Natural killer cell (primary cell): ENCODE results near the gene ELMO1. TPM values are rescaled to one million over a fixed set of nuclear protein-coding genes. Genes with fewer than 3 reads are reported as not detected.
A peak's percentile ranks its signal among the peaks of the same experiment; 100 is the strongest.

Experiments used
- ATAC-seq, 3 donors: fragments of 150-1000 bp in 2 of 3; fragments of 200-7000 bp in 1 of 3; cut with Tn5 transposase; 1 replicate in 1 of 3; 2 replicates in 2 of 3; pipeline ENCODE4 v1.10.0; 2021; ENCODE audit warnings: mild to moderate bottlenecking in 2 of 3, moderate library complexity in 2 of 3
- DNase-seq, 2 donors: peaks; one replicate each; pipeline versions ENCODE4 v3.0.0 to v3.0.0-alpha.2; 2013 to 2021; ENCODE audit warnings: mixed read lengths in 1 of 2
- H3K27ac ChIP-seq: one replicate; pipeline ENCODE4 v1.5.1; 2013; ENCODE audit warnings: mild to moderate bottlenecking, low read length
- H3K27me3 ChIP-seq: one replicate; pipeline ENCODE4 v1.6.1; 2013; ENCODE audit warnings: low read length; ENCODE audit not compliant: control insufficient read depth, insufficient read depth
- H3K36me3 ChIP-seq: one replicate; pipeline ENCODE4 v1.6.1; 2013; ENCODE audit warnings: low read length; ENCODE audit not compliant: control insufficient read depth, insufficient read depth
- H3K4me1 ChIP-seq: one replicate; pipeline ENCODE4 v1.6.1; 2013; ENCODE audit warnings: low read length; ENCODE audit not compliant: control insufficient read depth, insufficient read depth
- H3K4me3 ChIP-seq: one replicate; pipeline ENCODE4 v1.5.1; 2013; ENCODE audit warnings: low read length
- H3K9me3 ChIP-seq: one replicate; pipeline ENCODE4 v1.6.1; 2013; ENCODE audit warnings: low read length; ENCODE audit not compliant: control insufficient read depth, insufficient read depth
- H3K27ac Mint-ChIP-seq, 2 donors: one replicate each; pipeline ENCODE4 v1.8.0; 2022; ENCODE audit warnings: mild to moderate bottlenecking in 2 of 2, mixed read lengths in 2 of 2, moderate library complexity in 1 of 2
- H3K27me3 Mint-ChIP-seq, 2 donors: one replicate each; pipeline ENCODE4 v1.8.0; 2022; ENCODE audit warnings: low read depth in 2 of 2, mixed read lengths in 2 of 2
- H3K36me3 Mint-ChIP-seq: one replicate; pipeline ENCODE4 v1.8.0; 2022; ENCODE audit warnings: mixed read lengths
- H3K4me1 Mint-ChIP-seq, 2 donors: one replicate each; pipeline ENCODE4 v1.8.0; 2022; ENCODE audit warnings: mixed read lengths in 2 of 2
- H3K4me3 Mint-ChIP-seq: one replicate; pipeline ENCODE4 v1.8.0; 2022; ENCODE audit warnings: mild to moderate bottlenecking, moderate library complexity, mixed read lengths
- H3K9me3 Mint-ChIP-seq, 2 donors: one replicate each; pipeline ENCODE4 v1.8.0; 2022; ENCODE audit warnings: mixed read lengths in 2 of 2
- CTCF ChIP-seq: fragments of 200-600 bp; IDR thresholded peaks from one replicate; pipeline ENCODE4 v1.8.0; 2022; ENCODE audit warnings: antibody characterized with exemption
- WGBS: methylation state at CpG from one replicate; pipeline ENCODE4 v1.1.7; 2013; ENCODE audit warnings: missing lambda C conversion rate; ENCODE audit not compliant: insufficient coverage; 5-methylcytosine and 5-hydroxymethylcytosine counted together
- intact Hi-C: fragments of 100-400 bp; cut with micrococcal nuclease; formaldehyde crosslinking; loops from one replicate; pipeline ENCODE4 v1.14.2; 2022
- total RNA-seq, 4 donors: library from RNA; stranded (reverse); fragments of 120-200 nt in 1 of 4; gene quantifications; one replicate each; pipeline versions ENCODE4 v1.2.3 to v1.2.4, GENCODE V29; 2013 to 2022

ELMO1 gene
- total RNA-seq, 3 donors from 2014 or later (not counting 1 experiment from before 2014, with no cell fraction given): 127 to 147 (median 130) TPM

GRCh38 chr7:37197108-37197507, 251.6 kb downstream of the ELMO1 start:
- Mint-ChIP-seq H3K36me3 (peaks cover 6% of the 10 kb centered on the region), H3K27ac (no peak overlapping the region), H3K4me3 (no peak overlapping the region), H3K27me3 (no peaks in the 10 kb centered on the region), H3K4me1 (peaks cover 12 to 39% of the 10 kb centered on the region in 2 donors), H3K9me3 (no peaks in the 10 kb centered on the region)
- TF ChIP-seq CTCF: no peak
- Histone ChIP-seq H3K27ac (no peak overlapping the region), H3K4me3 (no peak overlapping the region), H3K36me3 (peaks cover 22% of the 10 kb centered on the region), H3K27me3 (no peaks in the 10 kb centered on the region), H3K4me1 (no peaks in the 10 kb centered on the region), H3K9me3 (no peaks in the 10 kb centered on the region)
- DNase-seq: no peak
- intact Hi-C loops: no loop called here
- 93% methylated on average over 10 of the region's 10 CpGs for WGBS
- ATAC-seq: no peak

- no peak overlapping the region for H3K4me3 ChIP-seq
- Mint-ChIP-seq H3K9me3 (no peaks in the 10 kb centered on the region), H3K4me1 (peaks cover 12 to 39% of the 10 kb centered on the region in 2 donors), H3K27ac (no peak overlapping the region), H3K4me3 (no peak overlapping the region), H3K36me3 (peaks cover 6% of the 10 kb centered on the region), H3K27me3 (no peaks in the 10 kb centered on the region)
- 98% methylated on average over 2 of the region's 2 CpGs for WGBS
- H3K36me3 ChIP-seq: peaks cover 22% of the 10 kb centered on the region
- no peaks in the 10 kb centered on the region for H3K9me3 ChIP-seq
- DNase-seq (no peak), ATAC-seq (no peak)
- H3K27me3 ChIP-seq: no peaks in the 10 kb centered on the region
- no peak overlapping the region for H3K27ac ChIP-seq
- no peaks in the 10 kb centered on the region for H3K4me1 ChIP-seq
- intact Hi-C loops: no loop called here
- TF ChIP-seq CTCF: no peak
Observed at GRCh38 chr7:37196676-37197075, 252.0 kb downstream of the ELMO1 start.

GRCh38 chr7:37195388-37195787, 253.3 kb downstream of the ELMO1 start:
- no peaks in the 10 kb centered on the region for H3K27me3 ChIP-seq
- H3K4me3 ChIP-seq: no peak overlapping the region
- DNase-seq: no peak
- H3K4me1 ChIP-seq: no peaks in the 10 kb centered on the region
- H3K36me3 Mint-ChIP-seq: peaks cover 6% of the 10 kb centered on the region
- no peaks in the 10 kb centered on the region for H3K27me3 Mint-ChIP-seq
- TF ChIP-seq CTCF: no peak
- no peak overlapping the region for H3K27ac ChIP-seq
- H3K4me3 Mint-ChIP-seq: no peak overlapping the region
- WGBS: 89% methylated on average over 7 of the region's 7 CpGs
- intact Hi-C loops: no loop called here
- H3K27ac Mint-ChIP-seq: no peak overlapping the region
- no peaks in the 10 kb centered on the region for H3K9me3 ChIP-seq
- no peak for ATAC-seq
- H3K4me1 Mint-ChIP-seq: peaks cover 12 to 39% of the 10 kb centered on the region in 2 donors
- no peaks in the 10 kb centered on the region for H3K9me3 Mint-ChIP-seq
- H3K36me3 ChIP-seq: peaks cover 22% of the 10 kb centered on the region

GRCh38 chr7:37194943-37195342, 253.7 kb downstream of the ELMO1 start:
- Histone ChIP-seq H3K36me3 (peaks cover 22% of the 10 kb centered on the region), H3K4me3 (no peak overlapping the region), H3K4me1 (no peaks in the 10 kb centered on the region), H3K27me3 (no peaks in the 10 kb centered on the region), H3K9me3 (no peaks in the 10 kb centered on the region), H3K27ac (no peak overlapping the region)
- WGBS: 100% methylated on average over 4 of the region's 4 CpGs
- DNase-seq (no peak), ATAC-seq (no peak)
- no peaks in the 10 kb centered on the region for H3K9me3 Mint-ChIP-seq
- peaks cover 12 to 39% of the 10 kb centered on the region in 2 donors for H3K4me1 Mint-ChIP-seq
- intact Hi-C loops: no loop called here
- H3K36me3 Mint-ChIP-seq: peaks cover 6% of the 10 kb centered on the region
- no peaks in the 10 kb centered on the region for H3K27me3 Mint-ChIP-seq
- peak overlapping the region in 1 of 2 donors; percentile 24 for H3K27ac Mint-ChIP-seq
- no peak overlapping the region for H3K4me3 Mint-ChIP-seq
- TF ChIP-seq CTCF: no peak
